Immature natural killer cell (primary cell): Measurements from ENCODE around the gene SETD7. TPM values are rescaled to one million over a fixed set of nuclear protein-coding genes. Genes with fewer than 3 reads are reported as not detected.

Experiments
- DNase-seq, 3 donors: peaks; one replicate each; pipeline ENCODE4 v3.0.0; 2022; ENCODE audit warnings: mixed read lengths in 1 of 3
- H3K27ac Mint-ChIP-seq, 6 donors: one replicate each; pipeline ENCODE4 v1.8.0; 2020; ENCODE audit warnings: mixed read lengths in 6 of 6, mild to moderate bottlenecking in 5 of 6, inconsistent platforms in 4 of 6, moderate library complexity in 3 of 6
- H3K27me3 Mint-ChIP-seq, 3 donors: one replicate each; pipeline ENCODE4 v1.8.0; 2020 to 2021; ENCODE audit warnings: low read depth in 3 of 3, mild to moderate bottlenecking in 3 of 3, mixed read lengths in 3 of 3, moderate library complexity in 3 of 3, inconsistent platforms in 1 of 3
- H3K36me3 Mint-ChIP-seq, 3 donors: one replicate each; pipeline ENCODE4 v1.8.0; 2020; ENCODE audit warnings: mixed read lengths in 3 of 3, inconsistent platforms in 2 of 3, mild to moderate bottlenecking in 2 of 3
- H3K4me1 Mint-ChIP-seq, 2 donors: one replicate each; pipeline ENCODE4 v1.8.0; 2020; ENCODE audit warnings: inconsistent platforms in 2 of 2, mild to moderate bottlenecking in 2 of 2, mixed read lengths in 2 of 2, moderate library complexity in 1 of 2
- H3K4me3 Mint-ChIP-seq, 5 donors: one replicate each; pipeline ENCODE4 v1.8.0; 2020; ENCODE audit warnings: mild to moderate bottlenecking in 5 of 5, mixed read lengths in 5 of 5, inconsistent platforms in 3 of 5, moderate library complexity in 3 of 5
- H3K9me3 Mint-ChIP-seq, 6 donors: one replicate each; pipeline ENCODE4 v1.8.0; 2020; ENCODE audit warnings: mild to moderate bottlenecking in 6 of 6, mixed read lengths in 6 of 6, inconsistent platforms in 4 of 6, moderate library complexity in 3 of 6
- polyA plus RNA-seq, 3 donors: library from polyadenylated mRNA; unstranded; fragments of 300-500 nt; fragmentation: Illumina TruSeq; gene quantifications; one replicate each; pipeline ENCODE4 v1.2.3, GENCODE V29; 2021

Gene SETD7
- polyA plus RNA-seq, 3 donors from 2014 or later: 0.10 to 0.39 TPM; not detected in 1

DNA sequence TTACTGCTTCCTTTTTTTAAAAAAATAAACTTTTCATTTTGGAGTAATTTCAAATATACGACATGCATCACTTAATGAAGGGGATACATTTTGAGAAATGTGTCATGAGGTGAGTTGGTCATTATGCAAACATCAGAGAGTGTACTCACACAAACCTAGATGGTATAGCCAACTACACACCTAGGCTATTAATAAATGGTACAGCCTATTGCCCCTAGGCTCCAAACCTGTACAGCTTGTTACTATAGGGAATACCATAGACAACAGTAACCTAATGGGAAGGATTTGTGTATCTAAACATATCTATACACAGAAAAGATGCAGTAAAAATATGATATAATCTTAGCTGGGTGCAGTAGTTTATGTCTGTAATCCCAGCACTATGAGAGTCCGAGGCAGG lies 29.1 kb downstream of the SETD7 start:
- H3K27ac Mint-ChIP-seq: peak overlapping the region in 1 of 6 donors; percentile 57
- H3K4me3 Mint-ChIP-seq: peak overlapping the region in 1 of 5 donors; percentile 26
- H3K9me3 Mint-ChIP-seq: no peaks in the 10 kb centered on the region
- no peaks in the 10 kb centered on the region for H3K36me3 Mint-ChIP-seq
- no peak for DNase-seq
- H3K27me3 Mint-ChIP-seq: peaks cover 0 to 2% (median 1%) of the 10 kb centered on the region in 3 donors
- peaks cover 50 to 59% of the 10 kb centered on the region in 2 donors for H3K4me1 Mint-ChIP-seq

DNA sequence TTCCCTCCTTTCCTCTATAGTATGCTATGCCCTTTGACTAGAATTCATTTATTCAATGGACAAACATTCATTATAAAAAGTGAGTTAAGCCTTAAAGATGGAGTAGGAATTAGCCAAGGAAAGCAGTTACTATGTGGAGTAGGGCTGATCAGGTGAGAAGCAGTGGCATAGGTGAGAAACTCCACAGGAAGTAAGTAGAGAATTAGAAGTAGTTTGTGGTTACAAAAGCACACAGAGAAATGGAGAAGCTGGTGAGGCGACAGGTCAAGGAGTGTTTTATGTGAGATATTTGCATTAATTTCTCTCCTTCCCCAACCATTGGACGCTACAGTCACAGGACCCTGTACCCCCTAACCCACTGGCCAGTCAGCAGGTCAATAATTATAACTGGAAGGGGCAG lies 30.6 kb downstream of the SETD7 start:
- Mint-ChIP-seq H3K27ac (peak overlapping the region in 5 of 6 donors; percentile 1 to 85 (median 7)), H3K4me3 (peak overlapping the region; percentile 42 to 76 (median 60)), H3K9me3 (no peaks in the 10 kb centered on the region), H3K36me3 (no peaks in the 10 kb centered on the region), H3K4me1 (peaks cover 51 to 52% of the 10 kb centered on the region in 2 donors), H3K27me3 (peaks cover 0 to 1% (median 0%) of the 10 kb centered on the region in 3 donors)
- DNase-seq: peak; percentile 13 to 29 (median 27)

DNA sequence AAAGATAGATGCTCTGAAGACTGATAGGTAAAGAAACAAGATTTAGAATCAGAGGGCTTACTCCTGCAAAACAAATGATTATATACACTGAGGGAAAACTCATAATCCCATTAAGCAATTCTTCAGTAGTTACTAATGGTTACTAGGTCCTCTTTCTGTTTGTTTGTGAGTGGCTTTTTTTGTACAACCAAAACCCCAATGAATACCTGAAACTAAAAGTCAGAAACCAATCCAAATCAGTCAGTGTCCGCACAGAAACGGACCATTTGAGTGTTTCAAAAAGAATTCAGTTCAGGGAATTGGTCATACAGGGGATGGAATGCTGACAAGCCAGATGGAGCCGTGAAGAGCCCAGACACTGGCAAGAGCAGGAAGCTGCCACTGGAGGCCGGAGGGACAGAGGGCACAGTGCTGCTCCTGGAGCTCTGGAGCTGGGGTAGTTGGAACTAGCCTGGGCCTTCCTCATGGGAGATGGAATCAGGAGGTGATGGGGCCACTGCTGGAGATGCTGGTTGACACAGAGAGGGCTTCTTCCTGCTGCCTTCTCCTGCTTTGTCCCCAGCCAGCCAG lies 31.9 kb downstream of the SETD7 start:
- no peaks in the 10 kb centered on the region for H3K36me3 Mint-ChIP-seq
- peaks cover 0 to 1% (median 0%) of the 10 kb centered on the region in 3 donors for H3K27me3 Mint-ChIP-seq
- peak overlapping the region in 2 of 5 donors; percentile 9 to 19 for H3K4me3 Mint-ChIP-seq
- no peak for DNase-seq
- peak overlapping the region in 1 of 6 donors; percentile 16 for H3K27ac Mint-ChIP-seq
- no peaks in the 10 kb centered on the region for H3K9me3 Mint-ChIP-seq
- peaks cover 44 to 49% of the 10 kb centered on the region in 2 donors for H3K4me1 Mint-ChIP-seq

DNA sequence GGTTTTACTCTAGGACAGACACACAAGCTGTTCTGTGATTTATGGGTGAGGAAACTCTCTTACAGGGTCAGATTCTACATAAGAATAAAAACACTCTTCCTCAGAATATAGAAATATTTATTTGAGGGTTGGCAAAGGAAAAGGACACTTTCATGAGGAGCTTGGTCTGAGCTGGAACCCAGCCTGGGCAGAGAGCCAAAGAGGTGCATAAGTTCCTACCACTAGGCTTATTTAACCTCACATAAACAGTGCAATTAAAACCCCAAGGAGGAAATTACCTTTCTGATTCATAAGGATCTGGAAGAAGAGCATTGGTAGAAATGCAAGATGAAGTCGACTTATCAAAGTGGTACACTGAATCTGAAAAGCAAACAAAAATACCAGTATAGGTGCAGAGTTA lies 32.9 kb downstream of the SETD7 start:
- H3K27ac Mint-ChIP-seq: peak overlapping the region in 2 of 6 donors; percentile 30 to 46
- no peak overlapping the region for H3K4me3 Mint-ChIP-seq
- H3K27me3 Mint-ChIP-seq: peaks cover 0 to 2% (median 1%) of the 10 kb centered on the region in 3 donors
- H3K9me3 Mint-ChIP-seq: no peaks in the 10 kb centered on the region
- no peak for DNase-seq
- H3K4me1 Mint-ChIP-seq: peaks cover 34 to 39% of the 10 kb centered on the region in 2 donors
- no peaks in the 10 kb centered on the region for H3K36me3 Mint-ChIP-seq

DNA sequence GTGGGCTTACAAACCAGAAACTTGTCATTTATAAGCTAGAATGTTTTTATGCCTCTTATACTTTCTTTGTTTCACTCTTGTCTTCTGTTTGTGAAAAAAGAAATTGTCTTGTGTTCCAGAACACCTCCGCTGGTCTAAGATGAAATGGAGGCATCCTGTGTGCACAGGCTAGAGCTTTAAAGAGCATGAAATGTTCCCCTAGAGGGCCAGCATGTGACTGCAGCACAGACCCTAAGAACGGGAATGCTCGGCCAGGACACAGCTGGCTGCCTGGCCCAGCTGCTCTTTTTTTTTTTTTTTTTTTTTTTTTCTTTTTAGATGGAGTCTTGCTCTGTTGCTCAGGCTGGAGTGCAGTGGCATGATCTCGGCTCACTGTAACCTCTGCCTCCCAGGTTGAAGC lies 33.6 kb downstream of the SETD7 start:
- H3K27ac Mint-ChIP-seq: no peak overlapping the region
- peaks cover 0 to 2% (median 1%) of the 10 kb centered on the region in 3 donors for H3K27me3 Mint-ChIP-seq
- no peak overlapping the region for H3K4me3 Mint-ChIP-seq
- peaks cover 29 to 34% of the 10 kb centered on the region in 2 donors for H3K4me1 Mint-ChIP-seq
- DNase-seq: no peak
- H3K9me3 Mint-ChIP-seq: no peaks in the 10 kb centered on the region
- H3K36me3 Mint-ChIP-seq: no peaks in the 10 kb centered on the region

DNA sequence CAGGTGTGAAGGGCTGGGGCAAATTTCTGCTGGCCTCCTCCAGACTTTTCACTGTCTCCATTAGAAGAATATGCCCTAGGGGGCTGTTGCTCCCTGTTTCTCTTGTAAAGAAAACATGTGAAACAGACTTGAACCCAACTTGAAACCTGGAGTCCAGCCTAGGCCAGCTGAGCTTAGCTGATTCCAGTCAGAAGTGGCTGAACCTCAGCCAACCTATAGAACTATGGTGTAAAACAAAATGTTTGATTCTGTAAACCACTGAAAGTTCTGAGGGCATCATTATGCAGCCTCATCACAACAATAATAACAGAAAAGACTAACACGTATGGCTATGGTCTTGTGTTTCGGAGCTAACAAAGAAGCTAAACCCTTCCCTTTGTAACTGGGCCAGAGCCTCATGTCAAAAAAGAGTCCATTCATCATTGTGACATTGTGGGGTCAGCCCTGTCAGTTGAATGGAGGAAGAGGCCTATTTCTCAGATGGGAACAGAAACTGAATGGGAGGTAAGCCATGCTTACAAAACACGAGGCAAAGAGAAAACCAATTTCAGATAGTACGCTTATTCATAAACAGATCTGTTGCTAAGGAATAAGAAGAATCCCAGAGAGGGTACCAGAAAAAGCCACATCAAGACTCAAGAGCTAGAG lies 34.1 kb downstream of the SETD7 start:
- Mint-ChIP-seq H3K4me3 (no peak overlapping the region), H3K4me1 (peaks cover 29 to 33% of the 10 kb centered on the region in 2 donors), H3K36me3 (no peaks in the 10 kb centered on the region), H3K27ac (no peak overlapping the region), H3K9me3 (no peaks in the 10 kb centered on the region), H3K27me3 (peaks cover 0 to 2% (median 1%) of the 10 kb centered on the region in 3 donors)
- no peak for DNase-seq

DNA sequence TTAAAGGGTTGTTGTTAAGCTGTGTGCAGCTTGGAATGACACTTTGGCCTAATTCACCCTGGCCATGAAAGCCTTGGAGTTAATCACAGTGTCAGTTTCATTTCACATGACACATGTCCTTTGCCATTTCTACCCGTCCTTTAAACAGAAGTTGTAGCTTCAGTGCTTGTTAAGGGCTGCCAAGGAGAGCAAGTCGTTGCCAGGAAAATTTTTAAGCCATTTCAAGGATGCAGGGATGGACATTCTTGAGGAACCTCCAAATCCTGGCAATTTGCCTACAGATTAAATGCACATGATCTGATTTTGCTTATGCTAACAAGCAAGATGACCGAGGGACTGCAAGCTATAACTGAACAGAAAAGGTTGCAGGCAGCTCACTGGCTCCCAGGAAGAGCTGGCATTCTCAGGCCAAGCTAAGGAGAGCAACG lies 40.5 kb downstream of the SETD7 start:
- Mint-ChIP-seq H3K4me3 (no peak overlapping the region), H3K36me3 (no peaks in the 10 kb centered on the region), H3K27me3 (peaks cover 0 to 2% (median 2%) of the 10 kb centered on the region in 3 donors), H3K4me1 (no peaks in the 10 kb centered on the region), H3K9me3 (no peaks in the 10 kb centered on the region), H3K27ac (no peak overlapping the region)
- DNase-seq: no peak

DNA sequence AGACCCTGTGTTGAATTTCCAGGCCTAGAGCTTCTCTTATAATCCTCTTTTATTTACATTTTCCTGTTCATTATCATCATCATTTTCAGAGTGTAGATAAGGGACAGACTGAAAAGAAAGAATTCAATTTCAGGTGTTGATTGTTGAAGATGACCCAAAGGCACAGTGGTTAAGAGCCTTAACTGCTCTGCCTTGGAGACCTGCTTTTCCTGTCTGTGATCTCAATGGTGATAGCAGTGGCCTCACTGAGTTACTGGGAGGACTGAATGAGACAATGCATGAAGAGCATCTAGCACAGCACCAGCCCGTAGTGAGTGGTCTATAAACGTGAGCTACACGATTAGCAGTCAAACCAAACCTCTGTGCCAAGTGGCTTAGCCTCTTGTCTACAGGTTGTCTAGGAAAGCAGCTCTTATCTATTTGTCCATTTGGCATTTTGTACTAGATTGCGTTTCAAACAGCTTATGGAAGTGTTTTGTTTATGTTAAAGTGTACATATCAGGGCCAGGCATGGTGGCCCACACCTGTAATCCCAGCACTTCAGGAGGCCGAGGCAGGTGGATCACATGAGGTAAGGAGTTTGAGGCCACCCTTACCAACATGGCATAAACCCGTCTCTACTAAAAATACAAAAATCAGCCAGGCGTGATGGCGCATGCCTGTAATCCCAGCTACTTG lies 41.5 kb downstream of the SETD7 start:
- Mint-ChIP-seq H3K36me3 (no peaks in the 10 kb centered on the region), H3K4me3 (no peak overlapping the region), H3K4me1 (no peaks in the 10 kb centered on the region), H3K27ac (no peak overlapping the region), H3K27me3 (peaks cover 1 to 2% (median 2%) of the 10 kb centered on the region in 3 donors), H3K9me3 (no peaks in the 10 kb centered on the region)
- DNase-seq: no peak

DNA sequence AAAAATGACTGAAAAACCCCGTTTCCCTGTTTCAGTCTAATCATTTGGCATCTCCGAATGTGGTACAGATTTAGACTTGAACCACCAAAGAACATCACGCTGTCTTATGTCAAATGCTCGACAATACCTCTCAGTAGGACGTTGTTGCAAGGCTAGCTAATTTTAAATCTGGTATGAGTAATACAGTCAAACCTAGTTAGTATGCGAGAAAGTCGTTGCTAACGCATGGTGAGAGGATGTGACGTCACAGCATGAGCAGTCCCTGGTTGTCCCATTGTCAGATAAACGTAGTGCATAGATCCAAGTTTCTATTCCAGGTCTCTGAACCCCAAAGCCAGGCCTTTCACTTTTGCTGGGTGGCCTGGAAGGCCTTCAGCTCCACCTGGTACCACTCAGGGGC lies 44.7 kb downstream of the SETD7 start:
- no peaks in the 10 kb centered on the region for H3K4me1 Mint-ChIP-seq
- DNase-seq: no peak
- H3K27me3 Mint-ChIP-seq: peaks cover 0 to 3% (median 0%) of the 10 kb centered on the region in 3 donors
- no peak overlapping the region for H3K4me3 Mint-ChIP-seq
- H3K36me3 Mint-ChIP-seq: no peaks in the 10 kb centered on the region
- no peaks in the 10 kb centered on the region for H3K9me3 Mint-ChIP-seq
- H3K27ac Mint-ChIP-seq: no peak overlapping the region

DNA sequence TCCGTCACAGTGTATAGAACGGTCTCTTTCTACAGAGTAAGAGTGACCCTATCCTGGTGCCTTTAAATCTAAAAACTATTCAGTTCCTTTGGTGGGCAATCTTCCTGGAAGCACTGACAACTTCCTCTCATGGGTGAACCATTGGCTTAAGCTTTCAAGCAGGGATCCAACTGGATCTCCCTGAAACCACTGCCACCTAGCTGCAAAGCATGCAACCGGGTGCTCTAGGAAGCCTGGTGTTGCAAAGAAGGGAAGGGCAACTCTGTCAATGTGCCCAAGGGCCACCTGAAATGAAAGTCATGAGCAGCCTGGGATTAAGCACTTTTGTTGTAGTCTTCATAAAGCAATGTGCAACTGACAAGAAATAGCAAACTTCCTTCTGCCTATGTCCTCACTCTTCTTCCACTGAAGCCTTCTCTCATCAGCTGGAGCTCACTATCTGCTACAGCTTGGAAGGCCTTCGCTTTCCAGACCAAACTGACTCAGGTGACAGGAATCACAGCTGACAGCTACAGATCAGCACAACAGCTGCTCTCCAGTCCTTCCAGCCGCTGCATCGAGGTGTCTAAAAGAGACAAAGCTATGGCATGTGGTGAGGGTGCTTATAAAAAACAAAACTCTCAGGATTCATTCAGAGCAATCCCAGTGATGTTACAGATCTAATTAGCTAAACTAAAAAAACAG lies 46.1 kb downstream of the SETD7 start:
- H3K36me3 Mint-ChIP-seq: no peaks in the 10 kb centered on the region
- peaks cover 0 to 5% (median 4%) of the 10 kb centered on the region in 3 donors for H3K27me3 Mint-ChIP-seq
- no peaks in the 10 kb centered on the region for H3K4me1 Mint-ChIP-seq
- H3K27ac Mint-ChIP-seq: no peak overlapping the region
- DNase-seq: no peak
- H3K4me3 Mint-ChIP-seq: no peak overlapping the region
- H3K9me3 Mint-ChIP-seq: no peaks in the 10 kb centered on the region

DNA sequence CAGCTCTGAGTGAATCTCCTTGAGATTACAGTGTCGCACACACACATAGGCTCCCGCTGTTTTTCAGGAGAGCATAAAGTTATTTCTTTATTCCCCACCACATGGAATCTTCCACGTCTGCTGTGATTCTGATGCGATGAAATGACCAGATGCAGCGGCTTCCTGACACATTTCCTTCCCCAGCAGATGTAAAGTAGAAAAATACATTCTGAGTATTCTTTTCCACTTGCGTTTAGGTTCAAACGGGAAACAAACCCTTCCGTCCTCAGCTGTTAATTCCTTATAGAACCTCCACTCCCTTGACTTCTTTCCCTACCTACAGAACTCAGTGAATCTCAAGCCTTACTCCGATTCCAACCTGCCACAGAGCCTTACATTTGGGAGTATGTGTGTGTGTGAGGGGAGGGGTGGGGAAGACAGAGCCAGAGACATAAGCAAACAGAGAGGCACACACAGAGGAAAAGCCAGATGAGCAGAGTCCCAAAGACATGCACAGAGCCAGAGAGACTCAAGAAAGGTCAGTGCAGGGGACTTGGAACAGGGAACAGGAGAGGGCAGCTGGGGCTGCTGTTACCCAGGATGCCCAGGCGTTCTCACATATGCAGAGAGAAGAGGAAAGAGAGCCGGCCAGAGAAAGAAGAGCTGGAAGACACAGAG lies 47.3 kb downstream of the SETD7 start:
- no peaks in the 10 kb centered on the region for H3K4me1 Mint-ChIP-seq
- peaks cover 0 to 5% (median 4%) of the 10 kb centered on the region in 3 donors for H3K27me3 Mint-ChIP-seq
- H3K4me3 Mint-ChIP-seq: no peak overlapping the region
- H3K27ac Mint-ChIP-seq: no peak overlapping the region
- no peak for DNase-seq
- H3K9me3 Mint-ChIP-seq: no peaks in the 10 kb centered on the region
- H3K36me3 Mint-ChIP-seq: no peaks in the 10 kb centered on the region

DNA sequence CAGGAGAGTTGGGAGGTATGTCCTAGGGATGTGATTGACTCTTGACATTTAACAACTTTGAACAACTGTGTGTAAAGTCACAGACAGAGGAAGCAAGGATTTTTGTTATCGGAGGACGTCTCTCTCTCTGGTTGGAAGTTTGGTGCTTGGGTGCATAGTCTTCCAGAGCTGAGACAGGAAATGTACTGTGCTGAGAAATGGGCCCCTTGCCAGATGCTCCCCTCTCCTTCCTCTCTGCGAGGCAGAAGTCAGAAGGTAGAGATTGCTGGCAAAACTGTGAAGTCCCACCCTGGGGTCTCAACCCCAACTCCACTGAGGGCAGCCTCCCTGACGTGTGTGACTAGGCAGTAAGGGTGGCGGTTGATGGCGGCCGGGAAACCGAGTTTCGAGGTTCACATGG lies 49.2 kb downstream of the SETD7 start:
- no peaks in the 10 kb centered on the region for H3K9me3 Mint-ChIP-seq
- no peak overlapping the region for H3K4me3 Mint-ChIP-seq
- DNase-seq: no peak
- H3K4me1 Mint-ChIP-seq: no peaks in the 10 kb centered on the region
- peaks cover 1 to 7% (median 5%) of the 10 kb centered on the region in 3 donors for H3K27me3 Mint-ChIP-seq
- no peaks in the 10 kb centered on the region for H3K36me3 Mint-ChIP-seq
- no peak overlapping the region for H3K27ac Mint-ChIP-seq

DNA sequence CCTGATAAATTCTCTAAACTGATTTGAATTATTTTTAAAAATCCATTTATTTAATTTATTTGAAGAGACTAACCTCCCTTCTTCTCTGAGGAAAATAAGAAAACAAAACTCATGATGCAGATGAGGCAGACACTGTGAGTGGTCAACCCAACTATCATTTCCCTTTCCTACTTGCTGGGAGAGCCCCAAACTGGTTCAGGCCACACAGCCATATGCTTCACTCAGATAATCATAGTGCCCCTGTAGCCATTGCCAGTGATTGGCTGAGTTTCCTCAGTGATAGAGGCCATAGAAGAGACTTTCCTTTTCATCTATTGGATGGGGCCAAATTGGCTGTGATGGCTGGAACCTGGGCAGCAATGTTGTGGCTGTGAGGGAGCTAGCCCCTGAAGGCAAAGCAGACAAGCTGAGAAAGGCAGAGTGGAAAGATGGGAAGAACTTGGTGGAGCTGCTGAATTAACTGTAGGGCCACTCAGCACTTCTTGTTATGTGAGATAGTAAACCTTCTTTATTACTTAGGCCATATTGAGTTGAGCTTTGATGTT lies 52.3 kb downstream of the SETD7 start:
- DNase-seq: no peak
- no peak overlapping the region for H3K27ac Mint-ChIP-seq
- no peaks in the 10 kb centered on the region for H3K36me3 Mint-ChIP-seq
- H3K27me3 Mint-ChIP-seq: peaks cover 1 to 7% (median 2%) of the 10 kb centered on the region in 3 donors
- H3K9me3 Mint-ChIP-seq: no peaks in the 10 kb centered on the region
- H3K4me1 Mint-ChIP-seq: no peaks in the 10 kb centered on the region
- H3K4me3 Mint-ChIP-seq: no peak overlapping the region
